Measurements from ENCODE around the gene SIK3.

Gene SIK3

GRCh38 chr11:117011541-117011898, 86.7 kb downstream of the SIK3 start:
- no peak for DNase-seq (ENCODE audit: low read depth, low spot score)
- CTCF ChIA-PET, result no interaction called here

DNA sequence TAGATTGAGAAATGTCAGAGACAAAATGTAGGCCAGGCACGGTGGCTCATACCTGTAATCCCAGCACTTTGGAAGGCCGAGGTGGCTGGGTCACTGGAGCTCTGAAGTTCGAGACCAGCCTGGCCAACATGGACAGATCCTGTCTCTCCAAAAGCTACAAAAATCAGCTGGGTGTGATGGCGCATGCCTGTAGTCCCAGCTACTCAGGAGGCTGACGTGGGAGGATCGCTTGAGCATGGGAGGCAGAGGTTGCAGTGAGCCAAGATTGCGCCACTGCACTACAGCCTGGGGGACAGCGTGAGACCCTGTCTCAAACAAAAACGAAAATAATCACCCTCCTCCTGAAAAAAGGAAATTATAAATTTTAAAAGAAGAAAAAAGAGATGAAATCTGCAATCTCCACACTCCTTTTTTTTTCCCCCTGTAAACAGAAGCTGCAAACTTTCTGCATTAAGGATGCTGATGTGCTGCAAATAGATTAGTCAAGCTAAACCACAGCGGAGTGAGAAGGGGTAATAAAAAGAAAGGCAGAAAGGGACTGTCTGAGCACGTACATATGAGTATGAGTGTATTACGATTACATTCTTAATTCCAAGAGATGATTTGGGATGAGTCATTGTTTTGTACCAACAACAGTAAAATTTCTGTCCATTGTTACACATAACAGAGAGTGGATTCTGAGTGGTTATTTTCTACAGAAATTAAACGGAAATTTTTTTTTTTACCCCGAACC, 87.3 kb downstream of the SIK3 start:
- H3K4me3 ChIP-seq (ENCODE audit: low read depth, low read length), result no peak overlapping the region
- POLR2A ChIA-PET, result interaction anchor here (1.6 kb wide), 1 partner anchor 26 kb away, joined by 4 read pairs; no protein-coding TSS in a partner anchor
- CTCF ChIA-PET, result interaction anchor here (1.1 kb wide), 1 partner anchor 9 kb away, joined by 3 read pairs; no protein-coding TSS in a partner anchor
- TF ChIP-seq CTCF (IDR thresholded peaks at IDR 0.05; ENCODE audit: insufficient read depth, low read length, missing control alignments), result no peak
- peak; percentile 89 for DNase-seq (ENCODE audit: low read depth, low spot score)

More at GRCh38 chr11:117011541-117011898, 86.7 kb downstream of the SIK3 start:
- POLR2A ChIA-PET, result interaction anchor here (1.6 kb wide), 1 partner anchor 27 kb away, joined by 4 read pairs; no protein-coding TSS in a partner anchor
- TF ChIP-seq CTCF (IDR thresholded peaks at IDR 0.05; ENCODE audit: insufficient read depth, low read length, missing control alignments), result no peak
- H3K4me3 ChIP-seq (ENCODE audit: low read depth, low read length), result no peak overlapping the region

GRCh38 chr11:117009905-117010605, 88.2 kb downstream of the SIK3 start:
- no peak for DNase-seq (ENCODE audit: low read depth, low spot score)
- TF ChIP-seq CTCF (IDR thresholded peaks at IDR 0.05; ENCODE audit: insufficient read depth, low read length, missing control alignments), result no peak

GRCh38 chr11:117005758-117006157, 92.5 kb downstream of the SIK3 start:
- no peak for DNase-seq (ENCODE audit: low read depth, low spot score)
- no peak overlapping the region for H3K4me3 ChIP-seq (ENCODE audit: low read depth, low read length)
- POLR2A ChIA-PET, result no interaction called here
- CTCF ChIA-PET, result no interaction called here
- no peak for TF ChIP-seq CTCF (IDR thresholded peaks at IDR 0.05; ENCODE audit: insufficient read depth, low read length, missing control alignments)

More at GRCh38 chr11:117009905-117010605, 88.2 kb downstream of the SIK3 start:
- no peak overlapping the region for H3K4me3 ChIP-seq (ENCODE audit: low read depth, low read length)
- ChIA-PET POLR2A (no interaction called here), CTCF (interaction anchor here (1.1 kb wide), 1 partner anchor 8 kb away, joined by 3 read pairs; no protein-coding TSS in a partner anchor)

DNA sequence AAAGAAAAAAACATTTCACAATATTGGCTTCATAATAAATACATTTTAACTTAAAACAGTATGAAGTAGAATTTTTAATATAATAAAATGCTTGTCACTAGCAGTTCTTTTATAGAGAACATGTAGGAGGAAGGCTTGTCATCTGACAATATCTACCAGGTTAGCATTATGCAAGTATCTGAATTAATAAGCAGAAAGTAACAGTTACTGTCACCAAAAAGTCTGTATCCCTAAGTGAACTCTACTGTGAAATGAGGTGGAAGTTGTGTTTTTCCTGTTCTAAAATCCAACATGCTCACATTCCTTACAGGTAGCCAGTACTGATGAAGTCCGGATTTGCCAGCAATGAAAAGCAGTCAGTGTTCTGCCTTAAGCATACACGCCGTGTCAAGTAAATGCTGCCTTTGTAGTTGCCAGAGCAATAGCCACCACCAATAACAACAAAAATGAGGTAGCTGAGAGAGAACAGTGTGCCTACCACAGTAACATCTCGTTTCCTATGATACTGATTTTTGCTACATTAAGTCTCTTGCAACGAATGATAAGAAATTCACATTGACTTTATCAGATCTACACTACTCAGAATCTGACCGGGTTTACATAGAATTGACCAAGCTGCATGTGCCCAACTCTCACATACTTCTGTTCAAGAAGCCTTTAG, 95.5 kb downstream of the SIK3 start:
- POLR2A ChIA-PET, result no interaction called here
- CTCF ChIA-PET, result no interaction called here
- no peak overlapping the region for H3K4me3 ChIP-seq (ENCODE audit: low read depth, low read length)
- DNase-seq (ENCODE audit: low read depth, low spot score), result no peak
- no peak for TF ChIP-seq CTCF (IDR thresholded peaks at IDR 0.05; ENCODE audit: insufficient read depth, low read length, missing control alignments)

All from AG04449 (cell line).